NOMO-1 treated with dmso at 0.1 percent for 144 hours (cell line): ENCODE measurements around the gene CCDC34.

Experiments
- DNase-seq: peaks from one replicate; lab custom pipeline; 2025; ENCODE audit not compliant: unreplicated experiment; lab: John Stamatoyannopoulos, UW

CCDC34 gene, protein sequence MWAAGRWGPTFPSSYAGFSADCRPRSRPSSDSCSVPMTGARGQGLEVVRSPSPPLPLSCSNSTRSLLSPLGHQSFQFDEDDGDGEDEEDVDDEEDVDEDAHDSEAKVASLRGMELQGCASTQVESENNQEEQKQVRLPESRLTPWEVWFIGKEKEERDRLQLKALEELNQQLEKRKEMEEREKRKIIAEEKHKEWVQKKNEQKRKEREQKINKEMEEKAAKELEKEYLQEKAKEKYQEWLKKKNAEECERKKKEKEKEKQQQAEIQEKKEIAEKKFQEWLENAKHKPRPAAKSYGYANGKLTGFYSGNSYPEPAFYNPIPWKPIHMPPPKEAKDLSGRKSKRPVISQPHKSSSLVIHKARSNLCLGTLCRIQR

DNA sequence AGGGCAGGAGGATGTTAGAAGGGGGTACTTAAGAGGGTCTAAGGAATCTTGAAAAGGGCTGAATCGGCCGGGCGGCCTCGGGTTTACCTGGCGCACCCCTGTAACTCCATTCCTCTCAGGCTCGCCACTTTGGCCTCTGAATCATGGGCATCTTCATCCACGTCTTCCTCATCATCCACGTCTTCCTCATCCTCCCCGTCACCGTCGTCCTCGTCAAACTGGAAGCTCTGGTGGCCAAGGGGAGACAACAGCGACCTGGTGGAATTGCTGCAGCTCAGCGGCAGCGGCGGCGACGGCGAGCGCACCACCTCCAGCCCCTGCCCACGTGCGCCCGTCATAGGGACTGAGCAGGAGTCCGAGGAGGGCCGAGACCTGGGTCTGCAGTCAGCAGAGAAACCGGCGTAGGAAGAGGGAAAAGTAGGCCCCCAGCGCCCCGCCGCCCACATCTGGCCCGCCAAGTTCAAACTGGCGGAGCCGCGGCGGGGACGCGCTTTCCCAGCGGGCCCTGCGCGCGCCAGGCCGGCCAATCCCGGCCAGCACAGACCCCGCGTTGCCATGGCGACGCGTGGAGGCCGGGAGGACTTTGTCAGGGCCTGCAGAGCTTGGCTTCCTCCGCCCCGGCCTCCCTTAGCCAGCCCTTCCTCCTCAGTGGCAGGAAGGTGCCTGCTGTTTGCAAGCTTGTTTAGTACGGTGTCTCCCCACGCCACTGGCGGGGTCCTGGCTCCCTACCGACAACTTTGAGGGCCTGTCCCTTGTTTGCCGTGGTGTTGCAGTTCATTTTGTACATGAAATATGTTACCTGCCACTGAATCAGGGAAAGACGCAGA lies at the start of gene CCDC34:
Gene CCDC34 (minus strand): TSS at position 467 of the 827 bp plus-strand sequence. CDS start 21 bp downstream, at position 446.
- peak; percentile 85 for DNase-seq

DNA sequence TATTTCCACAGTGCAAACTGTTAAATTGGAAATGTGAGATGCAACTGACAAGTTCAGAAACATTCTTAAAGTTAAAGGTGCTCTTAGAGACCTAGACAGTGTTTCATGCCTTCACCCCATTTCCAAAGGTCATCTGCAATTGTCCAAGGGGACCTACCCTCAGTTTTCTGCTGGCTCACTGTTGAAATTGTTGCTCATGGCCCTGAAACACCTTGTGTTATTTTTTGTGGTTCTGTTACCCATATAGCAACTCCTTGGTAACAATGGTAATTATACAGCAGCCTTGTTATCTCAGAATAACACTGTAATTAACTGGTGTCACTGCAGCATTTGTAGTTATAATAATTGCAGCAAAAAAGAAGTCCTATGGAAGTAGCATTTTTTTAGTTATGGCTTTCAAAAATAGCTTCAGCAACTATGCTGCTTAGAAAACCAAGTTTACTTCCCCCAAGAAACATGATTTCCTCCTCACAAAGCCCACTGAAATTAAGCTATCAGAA lies 49.2 kb upstream of the CCDC34 start:
- DNase-seq = no peak

DNA sequence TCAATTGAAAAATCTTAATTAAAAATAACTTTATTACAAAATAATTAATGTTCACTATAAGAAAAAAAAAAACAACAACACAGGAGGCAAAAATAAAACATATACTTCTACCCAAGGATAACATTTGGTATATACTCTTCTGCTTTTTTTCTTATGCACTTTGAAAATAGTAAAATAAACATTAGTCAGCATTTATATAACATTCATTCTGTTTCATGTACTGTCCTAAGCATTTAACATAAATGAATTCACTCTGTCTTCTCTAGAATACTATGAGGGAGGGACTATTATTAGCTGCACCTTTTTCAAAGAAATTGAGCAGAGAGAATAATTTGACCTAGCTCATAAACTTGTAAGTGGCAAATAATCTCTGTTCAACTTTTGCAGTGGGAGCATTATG lies 48.3 kb upstream of the CCDC34 start:
- no peak for DNase-seq

DNA sequence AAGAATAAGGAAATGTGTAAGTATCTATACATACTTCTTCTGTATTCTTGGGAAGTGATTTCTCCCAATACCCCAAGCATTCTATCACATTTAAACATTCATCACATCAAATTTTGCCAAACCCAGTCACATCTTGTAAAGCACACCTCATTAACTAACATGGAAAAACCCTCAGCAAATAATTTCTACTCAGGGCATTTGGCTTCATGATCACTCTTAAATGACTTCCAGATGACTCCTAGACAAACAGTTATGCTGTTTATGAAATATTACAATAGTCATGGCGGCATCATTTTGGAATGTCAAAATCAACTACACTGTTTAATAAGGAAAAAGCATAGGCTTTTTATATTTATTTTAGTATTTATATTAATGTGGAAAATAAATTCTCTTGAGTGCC lies 47.3 kb upstream of the CCDC34 start:
- no peak for DNase-seq

DNA sequence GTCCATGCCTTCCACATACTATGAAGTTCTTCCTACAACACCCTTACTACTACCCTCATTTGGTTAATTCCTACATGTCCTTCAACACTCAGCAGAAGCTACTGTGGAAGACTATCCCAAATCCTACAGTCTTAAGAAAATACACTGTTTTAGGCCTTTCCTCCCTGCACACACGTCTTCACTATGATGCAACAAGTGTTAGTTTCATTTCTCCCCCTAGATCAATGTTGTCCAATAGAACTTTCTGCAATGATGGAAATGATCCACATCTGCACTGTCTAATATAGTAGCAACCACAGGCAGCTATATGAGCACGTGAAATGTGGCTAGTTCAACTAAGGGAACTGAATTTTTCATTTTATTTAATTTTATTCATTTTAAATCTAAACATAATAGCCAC lies 46.7 kb upstream of the CCDC34 start:
- peak; percentile 16 for DNase-seq

DNA sequence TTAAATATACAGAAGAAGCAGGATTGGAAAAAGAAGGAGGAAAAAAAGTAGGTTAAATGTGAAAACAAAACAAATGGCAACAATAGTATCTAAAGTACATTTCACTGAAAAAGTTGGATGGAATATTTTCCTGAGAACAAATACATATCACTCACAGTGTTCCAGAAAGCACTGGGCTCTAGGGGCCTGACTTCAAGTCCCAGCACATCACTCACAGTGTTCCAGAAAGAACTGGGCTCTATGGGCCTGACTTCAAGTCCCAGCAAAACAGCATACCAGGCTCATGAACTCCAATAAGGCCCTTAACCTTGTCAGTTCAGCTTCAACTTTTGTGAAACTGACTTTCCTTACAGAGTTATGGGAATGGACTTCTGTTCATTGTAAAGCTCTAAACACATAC lies 46.0 kb upstream of the CCDC34 start:
- no peak for DNase-seq

DNA sequence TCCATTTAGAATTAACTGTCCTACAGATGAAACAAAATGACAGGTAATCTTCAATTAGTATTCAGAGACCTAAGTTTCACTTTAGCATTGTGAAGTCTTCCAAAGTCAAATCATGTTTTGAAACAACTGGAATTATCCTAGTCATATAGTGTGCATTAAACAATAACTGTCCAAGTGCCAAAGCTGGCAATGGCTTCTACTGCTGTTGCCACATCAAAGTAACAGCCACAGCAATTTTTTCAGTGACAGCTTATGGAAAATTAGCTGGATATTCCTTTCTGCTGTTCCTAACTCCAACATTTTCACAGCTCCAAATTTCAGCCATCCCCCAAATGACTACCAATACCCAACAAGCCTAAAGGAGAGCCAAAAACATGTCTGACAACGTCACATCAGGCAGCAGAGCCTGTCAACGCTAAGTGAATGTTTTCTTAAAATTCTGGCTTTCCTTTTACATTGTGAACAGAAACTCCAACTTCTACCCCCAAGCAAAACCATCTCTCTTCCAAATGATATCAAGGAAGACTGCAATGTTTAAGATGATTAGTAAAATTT lies 45.3 kb upstream of the CCDC34 start:
- DNase-seq = no peak

DNA sequence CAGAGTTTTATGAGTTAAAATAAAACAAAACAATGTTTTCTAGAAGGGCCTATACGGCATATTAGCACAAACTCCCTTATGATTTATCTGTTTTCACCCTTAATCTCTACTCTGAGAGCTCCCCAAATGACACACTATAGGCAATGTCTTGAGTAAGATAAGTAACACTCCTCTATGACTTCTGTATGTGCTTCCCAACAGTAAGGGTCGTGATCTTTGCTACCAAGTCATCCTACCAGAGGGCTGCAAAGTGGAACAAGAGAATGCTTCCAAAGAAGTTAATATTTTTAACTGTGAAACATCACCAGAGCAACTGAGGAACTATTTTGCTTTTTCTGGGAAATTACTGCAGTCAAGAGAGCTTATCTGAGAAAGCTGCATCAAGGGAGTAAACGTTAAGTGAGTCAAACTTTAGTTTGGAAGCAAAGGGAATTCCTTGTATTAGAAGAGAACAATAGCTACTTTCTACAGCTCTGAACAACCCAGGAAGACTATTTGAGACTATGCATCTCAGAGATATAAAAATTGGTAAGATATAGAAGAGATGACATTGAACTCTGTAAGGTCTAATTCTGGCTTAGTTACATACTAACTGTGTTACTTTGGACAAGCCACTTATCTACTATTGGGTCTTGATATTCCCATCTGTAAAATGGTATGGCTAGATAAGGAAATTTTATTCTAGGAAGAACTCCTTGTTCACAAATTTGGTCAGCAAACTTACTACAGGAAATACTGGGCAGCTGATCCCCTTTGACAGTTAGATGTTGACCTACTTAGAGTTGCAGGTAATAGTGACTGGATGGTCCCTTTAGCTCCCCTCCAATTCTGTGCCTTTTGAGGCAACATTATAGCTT lies 43.7 kb upstream of the CCDC34 start:
- no peak for DNase-seq

DNA sequence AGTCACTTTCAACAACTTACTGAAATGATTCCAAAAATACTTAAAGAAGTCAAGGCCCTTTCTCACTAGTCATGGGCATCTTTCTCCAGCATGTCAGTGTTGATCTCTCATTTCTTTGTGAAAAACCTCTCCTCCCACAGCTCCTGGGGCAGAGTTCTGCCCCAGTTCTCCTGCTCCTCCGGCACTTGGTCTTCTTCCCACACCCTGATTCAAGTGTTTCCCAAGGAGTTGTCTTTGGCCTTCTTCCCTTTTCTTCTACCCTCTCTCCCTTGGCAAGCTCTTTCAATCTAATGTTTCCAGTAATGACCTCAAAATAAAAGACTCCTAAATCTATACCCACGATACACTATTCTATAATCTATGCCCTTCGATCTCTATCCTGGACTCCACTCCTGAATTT lies 42.1 kb upstream of the CCDC34 start:
- DNase-seq = no peak

DNA sequence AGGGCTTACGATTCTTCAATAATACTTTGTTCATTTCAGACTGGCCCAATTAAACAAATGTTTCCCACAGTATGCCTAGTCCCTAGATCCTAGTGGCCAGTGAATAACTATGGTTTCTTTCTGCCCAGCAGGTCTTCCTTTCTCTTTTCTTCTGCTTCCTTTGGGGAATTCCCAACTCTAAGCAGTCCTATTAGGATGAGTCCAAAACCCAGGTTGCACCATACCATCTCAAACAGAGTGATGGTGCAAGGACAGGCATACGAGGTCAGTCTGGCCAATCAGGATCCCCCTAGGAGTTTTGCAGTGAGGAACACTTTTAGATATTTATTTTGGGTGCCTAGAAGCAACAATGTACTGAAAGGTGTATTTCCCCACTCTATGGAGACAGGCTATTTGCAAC lies 41.4 kb upstream of the CCDC34 start:
- no peak for DNase-seq

DNA sequence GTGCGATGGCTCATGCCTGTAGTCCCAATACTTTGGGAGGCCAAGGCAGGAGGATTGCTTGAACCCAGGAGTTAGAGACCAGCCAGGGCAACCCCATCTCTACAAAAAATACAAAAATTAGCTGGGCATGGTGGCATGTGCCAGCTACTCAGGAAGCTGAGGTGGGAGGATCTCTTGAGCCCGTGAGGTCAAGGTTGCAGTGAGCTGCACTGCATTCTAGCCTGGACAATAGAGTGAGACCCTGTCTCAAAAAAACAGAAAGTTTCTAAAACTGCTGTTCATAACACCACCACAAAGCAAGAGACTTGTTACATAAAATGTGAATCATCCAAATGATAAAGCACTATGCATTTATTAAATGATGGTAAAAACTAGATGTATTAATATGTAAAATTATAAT lies 40.2 kb upstream of the CCDC34 start:
- DNase-seq = no peak

DNA sequence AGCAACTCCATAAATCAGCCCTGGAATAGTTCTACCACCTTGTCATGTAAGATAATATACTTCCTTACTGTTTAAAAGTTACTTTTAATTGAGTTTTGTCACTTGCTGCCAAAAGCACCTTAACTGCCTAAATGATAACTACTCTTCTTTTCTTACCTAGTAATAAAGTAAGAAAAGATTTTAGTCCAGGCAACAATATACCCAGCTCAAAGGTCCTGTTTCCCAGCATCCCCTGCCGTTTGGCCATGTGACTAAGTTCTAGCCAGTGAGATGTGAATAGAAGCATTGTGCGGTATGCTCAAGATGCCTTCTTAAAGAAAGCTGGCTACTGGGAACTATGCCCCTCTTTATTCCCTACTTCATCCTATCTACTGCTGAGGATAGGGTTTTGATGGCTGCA lies 39.4 kb upstream of the CCDC34 start:
- DNase-seq = no peak

DNA sequence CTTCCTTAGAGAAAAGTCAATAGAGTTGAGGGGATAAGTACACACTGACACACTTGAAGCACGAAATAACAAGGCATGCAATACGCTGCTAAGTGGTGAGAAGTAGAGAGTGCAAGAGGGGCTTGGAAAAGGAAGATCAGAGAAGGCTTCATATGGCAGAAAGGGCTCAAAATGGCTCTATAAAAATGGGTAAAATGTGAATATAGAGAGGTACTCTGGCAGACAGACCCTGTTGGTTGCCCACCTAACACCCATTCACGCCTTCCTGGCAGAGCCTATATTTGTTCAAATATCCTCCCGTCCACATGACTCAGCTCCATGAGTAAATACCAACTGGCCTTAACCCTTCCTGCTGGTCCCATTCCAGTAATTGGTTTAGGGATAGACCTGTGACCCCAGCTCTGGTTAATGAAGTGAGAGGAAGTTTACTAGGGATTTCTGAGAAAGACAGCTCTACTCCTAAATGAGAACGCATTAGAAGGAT lies 38.9 kb upstream of the CCDC34 start:
- DNase-seq = no peak

DNA sequence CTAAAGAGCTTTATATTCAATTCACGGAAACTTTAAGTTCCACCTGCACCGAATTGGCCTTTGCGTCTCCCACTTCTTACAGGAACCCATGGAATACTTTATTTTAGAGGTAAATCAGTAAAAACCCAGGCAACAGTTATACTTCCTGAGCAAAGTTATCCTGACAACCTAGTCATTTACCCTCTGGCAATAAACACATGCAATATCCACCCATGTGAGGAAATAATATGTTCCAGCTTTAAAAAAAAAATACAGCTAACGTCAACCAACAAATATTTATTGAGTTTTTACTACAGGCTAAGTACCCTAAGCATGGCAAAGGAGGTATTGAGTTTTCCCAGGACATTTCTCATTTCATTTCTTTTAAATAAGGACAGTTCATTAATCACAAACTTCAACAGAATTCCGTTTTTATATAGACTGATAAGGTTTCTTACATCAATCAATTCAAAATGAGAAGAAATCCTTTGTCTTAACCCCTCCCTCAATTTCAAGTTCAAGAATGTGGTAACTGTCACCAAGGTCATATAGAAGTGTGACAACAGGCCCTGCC lies 38.3 kb upstream of the CCDC34 start:
- no peak for DNase-seq

DNA sequence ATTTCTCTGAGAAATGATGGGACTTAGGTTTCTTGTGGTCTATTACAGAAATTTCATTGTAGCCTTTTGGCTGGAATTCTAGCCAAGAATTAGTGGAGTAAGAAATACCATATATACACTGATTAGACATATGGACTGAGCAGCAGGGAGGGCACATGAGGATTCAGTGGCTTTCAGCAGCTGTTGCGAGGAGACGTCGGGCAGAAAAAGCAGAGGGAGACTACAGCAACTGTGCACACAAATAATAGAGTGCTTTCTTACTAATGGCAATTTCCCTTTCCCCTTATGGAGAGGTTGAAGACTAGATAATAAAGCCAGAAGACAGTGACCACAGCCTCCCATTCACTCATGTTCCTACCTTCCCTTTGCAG lies 35.4 kb upstream of the CCDC34 start:
- DNase-seq = no peak

DNA sequence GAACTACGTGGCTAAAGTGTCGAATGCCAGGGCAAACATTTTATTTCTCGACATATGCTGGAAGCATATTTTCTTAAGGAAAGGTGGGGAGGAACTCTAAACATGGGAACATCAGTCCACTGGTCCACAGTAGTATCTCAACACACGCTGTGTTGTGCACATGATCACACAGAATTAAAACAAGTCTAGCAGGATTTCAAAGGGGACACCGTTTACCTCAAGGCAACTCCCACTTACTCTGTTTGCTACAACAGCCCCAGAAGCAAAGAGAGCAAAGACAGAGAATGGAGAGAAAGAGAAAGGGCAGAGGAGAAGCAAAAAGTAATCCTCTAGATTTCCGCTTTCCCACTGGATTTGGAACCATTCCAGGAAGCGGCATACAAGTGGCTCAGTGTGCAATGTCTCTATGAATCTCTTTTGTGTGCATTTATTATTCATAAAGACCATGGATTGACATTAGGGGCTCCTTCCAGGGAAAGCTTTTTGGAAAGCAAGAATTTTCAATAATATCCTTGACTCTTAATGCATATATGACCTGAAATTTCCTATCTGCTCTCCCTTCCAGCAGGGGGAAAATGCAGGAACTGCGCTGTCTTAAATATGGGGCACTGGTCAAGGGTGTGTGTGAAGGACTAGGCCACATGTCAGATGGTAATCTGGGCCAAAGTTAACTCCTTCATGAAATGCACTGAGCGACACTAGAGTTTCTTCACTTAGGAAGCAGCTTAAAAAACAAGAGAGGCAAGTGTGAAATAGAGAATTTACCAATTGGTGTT lies 34.8 kb upstream of the CCDC34 start:
- no peak for DNase-seq

DNA sequence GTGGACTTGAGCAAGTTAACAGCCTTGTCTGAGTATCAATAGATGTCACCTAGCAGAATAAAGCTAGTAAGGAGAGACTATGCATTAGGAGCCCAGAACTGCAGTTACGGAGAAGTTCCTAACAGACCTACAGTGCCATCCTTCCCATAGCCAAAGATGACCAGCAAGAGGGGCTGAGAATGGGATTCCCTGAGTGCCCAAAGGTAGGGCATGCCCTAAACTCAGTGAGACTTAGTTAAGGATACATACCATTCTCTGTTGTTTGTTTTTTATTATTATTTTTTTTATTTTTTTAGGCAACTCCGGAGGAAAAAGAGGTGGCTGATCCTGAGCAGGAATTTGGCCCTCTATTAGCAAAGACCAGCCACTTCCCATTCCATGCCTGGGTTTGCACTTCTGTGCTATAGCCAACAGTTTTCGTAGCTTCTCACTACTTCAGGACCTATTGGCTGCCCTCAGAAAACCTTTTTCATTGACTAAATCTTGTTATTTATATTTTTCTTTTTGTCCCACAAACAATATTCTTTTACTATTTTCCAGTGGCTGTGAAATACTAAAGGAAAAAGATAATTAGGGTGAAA lies 33.3 kb upstream of the CCDC34 start:
- DNase-seq = no peak

DNA sequence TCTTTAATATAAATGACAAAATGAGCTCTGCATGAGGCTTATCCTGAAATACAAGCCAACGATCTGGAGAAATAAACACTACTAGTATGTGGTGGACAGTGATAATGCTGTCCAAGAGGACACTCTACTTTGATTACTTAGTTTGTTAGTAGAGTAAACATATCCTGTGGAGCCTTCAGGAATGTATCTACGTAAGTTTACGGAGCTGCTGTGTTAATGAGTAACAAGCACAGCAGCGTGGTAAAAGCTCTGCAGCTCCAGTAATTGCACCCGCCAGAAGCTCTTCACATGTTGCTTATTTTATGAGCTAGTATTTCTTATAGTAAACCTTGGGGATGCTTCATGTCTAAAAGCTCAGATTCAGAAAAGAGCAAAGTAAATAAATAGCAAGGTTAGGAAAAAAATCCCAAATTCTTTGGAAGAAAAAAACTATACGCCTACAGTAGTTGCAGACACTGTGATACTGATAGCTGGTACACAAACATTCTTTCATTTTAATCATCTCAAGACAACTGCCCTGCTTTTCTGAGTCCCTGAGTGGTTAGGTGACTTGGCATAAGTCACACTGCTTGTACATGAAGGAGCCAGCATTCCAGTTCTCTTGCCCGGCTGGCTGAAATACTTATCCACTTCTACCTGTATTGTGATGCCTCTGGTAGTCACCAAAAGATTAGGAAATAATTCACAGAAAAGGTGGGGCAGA lies 32.7 kb upstream of the CCDC34 start:
- DNase-seq = no peak

DNA sequence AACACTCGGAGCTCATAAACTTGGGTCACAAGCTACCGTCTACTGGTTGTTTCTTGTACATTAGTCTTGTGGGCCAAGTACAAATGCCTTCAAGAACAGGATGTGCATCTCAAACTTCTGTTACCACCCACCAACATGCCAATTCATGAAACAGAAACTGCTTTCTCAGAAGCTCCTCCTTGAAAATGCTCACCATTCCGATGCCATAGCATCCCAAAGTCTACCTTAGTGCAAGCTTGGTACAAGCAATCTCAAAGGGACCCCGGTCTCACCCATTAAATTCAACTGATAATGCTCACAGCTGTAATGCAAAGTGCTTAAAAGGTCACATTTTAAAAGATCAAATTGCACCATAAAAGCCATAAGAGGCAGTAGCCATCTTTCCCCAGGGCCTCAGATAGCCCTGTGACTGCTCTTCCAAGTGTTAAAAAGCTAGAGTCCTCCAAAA lies 31.8 kb upstream of the CCDC34 start:
- DNase-seq = no peak
